ENCODE results near the gene NR4A1. TPM values are rescaled to one million over a fixed set of nuclear protein-coding genes. Genes with fewer than 3 reads are reported as not detected.

NR4A1 gene
- total and polyA plus RNA-seq, 7 donors: 17.5 to 92.8 (median 50.2) TPM

- ATAC-seq: peak in 1 of 4 donors; percentile 18
- Histone ChIP-seq H3K36me3 (ENCODE audit: insufficient read depth in 1 of 2, low read depth in 1 of 2) (no peaks in the 10 kb centered on the region), H3K27ac (peak overlapping the region; percentile 72), H3K4me3 (no peak overlapping the region), H3K9me3 (no peaks in the 10 kb centered on the region), H3K27me3 (ENCODE audit: insufficient read depth in 3 of 3, low read length in 2 of 3) (no peaks in the 10 kb centered on the region), H3K4me1 (peaks cover 48% of the 10 kb centered on the region)
- no peak for DNase-seq
- TF ChIP-seq, protein P1, sequence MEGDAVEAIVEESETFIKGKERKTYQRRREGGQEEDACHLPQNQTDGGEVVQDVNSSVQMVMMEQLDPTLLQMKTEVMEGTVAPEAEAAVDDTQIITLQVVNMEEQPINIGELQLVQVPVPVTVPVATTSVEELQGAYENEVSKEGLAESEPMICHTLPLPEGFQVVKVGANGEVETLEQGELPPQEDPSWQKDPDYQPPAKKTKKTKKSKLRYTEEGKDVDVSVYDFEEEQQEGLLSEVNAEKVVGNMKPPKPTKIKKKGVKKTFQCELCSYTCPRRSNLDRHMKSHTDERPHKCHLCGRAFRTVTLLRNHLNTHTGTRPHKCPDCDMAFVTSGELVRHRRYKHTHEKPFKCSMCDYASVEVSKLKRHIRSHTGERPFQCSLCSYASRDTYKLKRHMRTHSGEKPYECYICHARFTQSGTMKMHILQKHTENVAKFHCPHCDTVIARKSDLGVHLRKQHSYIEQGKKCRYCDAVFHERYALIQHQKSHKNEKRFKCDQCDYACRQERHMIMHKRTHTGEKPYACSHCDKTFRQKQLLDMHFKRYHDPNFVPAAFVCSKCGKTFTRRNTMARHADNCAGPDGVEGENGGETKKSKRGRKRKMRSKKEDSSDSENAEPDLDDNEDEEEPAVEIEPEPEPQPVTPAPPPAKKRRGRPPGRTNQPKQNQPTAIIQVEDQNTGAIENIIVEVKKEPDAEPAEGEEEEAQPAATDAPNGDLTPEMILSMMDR (IDR thresholded peaks at IDR 0.05): no peak
- 20 to 26% (median 23%) methylated on average over 9 of the region's 9 CpGs for WGBS, 3 donors
- intact Hi-C loops (cut with DNase I): no loop called here
These were observed 35.1 kb downstream of the NR4A1 start for GRCh38 chr12:52086366-52086765.

- Histone ChIP-seq H3K36me3 (ENCODE audit: insufficient read depth in 1 of 2, low read depth in 1 of 2) (no peaks in the 10 kb centered on the region), H3K27me3 (ENCODE audit: insufficient read depth in 3 of 3, low read length in 2 of 3) (no peaks in the 10 kb centered on the region), H3K4me3 (peak overlapping the region; percentile 39), H3K4me1 (peaks cover 40% of the 10 kb centered on the region), H3K27ac (peak overlapping the region; percentile 72), H3K9me3 (no peaks in the 10 kb centered on the region)
- ATAC-seq: peak; percentile 11 to 83 (median 71)
- peak in 1 of 2 donors; percentile 58 for DNase-seq
- TF ChIP-seq, protein P1 (IDR thresholded peaks at IDR 0.05): no peak
- 27 to 46% (median 28%) methylated on average over 22 of the region's 22 CpGs for WGBS, 3 donors
- intact Hi-C loops (cut with DNase I): no loop called here
These were observed 35.9 kb downstream of the NR4A1 start for GRCh38 chr12:52086944-52087835.

DNA sequence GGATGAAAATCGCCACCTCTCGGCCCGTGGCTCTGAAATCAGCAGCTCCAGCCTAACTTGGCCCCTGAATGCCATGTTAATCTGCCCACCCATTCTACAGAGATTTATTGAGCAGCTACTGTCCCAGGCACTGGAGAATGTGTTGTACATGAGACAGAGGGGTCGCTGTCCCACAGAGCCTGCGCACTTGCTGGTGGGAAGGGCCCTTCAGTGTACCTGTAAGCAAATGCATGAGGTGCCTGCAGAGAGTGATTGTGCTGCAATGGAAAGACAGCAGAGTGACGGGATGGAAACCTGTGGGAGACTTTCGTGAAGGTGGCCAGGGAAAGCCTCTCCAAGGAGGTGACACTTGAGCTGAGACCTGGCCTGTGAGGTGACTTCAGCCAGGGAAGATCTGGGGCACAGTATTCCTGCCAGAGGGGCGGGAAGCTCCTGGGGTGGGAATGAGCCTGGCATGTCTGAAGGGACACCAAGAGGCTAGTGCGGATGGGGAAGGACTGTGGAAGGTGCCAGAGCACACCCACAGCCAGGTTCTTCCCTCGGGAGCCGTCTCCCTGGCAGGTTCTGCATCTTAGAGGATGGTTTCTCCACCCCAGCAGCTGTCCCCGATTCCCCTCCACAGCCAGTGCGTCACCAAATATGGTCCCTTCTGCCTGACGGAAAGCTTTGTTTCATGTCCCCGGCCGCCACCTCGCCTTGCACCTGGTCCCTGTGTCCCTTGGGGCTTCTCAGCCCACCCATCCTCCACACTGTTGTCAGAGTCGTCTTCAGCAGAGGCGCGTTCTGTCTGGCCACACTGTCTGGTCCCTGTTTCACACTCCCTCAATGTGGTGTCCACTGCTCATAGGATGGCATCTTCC, 36.9 kb downstream of the NR4A1 start:
- TF ChIP-seq, protein P1 (IDR thresholded peaks at IDR 0.05): no peak
- H3K4me1 ChIP-seq: peaks cover 31% of the 10 kb centered on the region
- peak overlapping the region; percentile 72 for H3K27ac ChIP-seq
- no peaks in the 10 kb centered on the region for H3K27me3 ChIP-seq (ENCODE audit: insufficient read depth in 3 of 3, low read length in 2 of 3)
- WGBS, 3 donors: 34 to 67% (median 35%) methylated on average over 18 to 20 of the region's 20 CpGs
- no peaks in the 10 kb centered on the region for H3K36me3 ChIP-seq (ENCODE audit: insufficient read depth in 1 of 2, low read depth in 1 of 2)
- H3K4me3 ChIP-seq: peak overlapping the region; percentile 39
- DNase-seq (peak in 1 of 2 donors; percentile 60), ATAC-seq (peak in 3 of 4 donors; percentile 47 to 61 (median 53))
- intact Hi-C loops (cut with DNase I): no loop called here
- H3K9me3 ChIP-seq: no peaks in the 10 kb centered on the region

DNA sequence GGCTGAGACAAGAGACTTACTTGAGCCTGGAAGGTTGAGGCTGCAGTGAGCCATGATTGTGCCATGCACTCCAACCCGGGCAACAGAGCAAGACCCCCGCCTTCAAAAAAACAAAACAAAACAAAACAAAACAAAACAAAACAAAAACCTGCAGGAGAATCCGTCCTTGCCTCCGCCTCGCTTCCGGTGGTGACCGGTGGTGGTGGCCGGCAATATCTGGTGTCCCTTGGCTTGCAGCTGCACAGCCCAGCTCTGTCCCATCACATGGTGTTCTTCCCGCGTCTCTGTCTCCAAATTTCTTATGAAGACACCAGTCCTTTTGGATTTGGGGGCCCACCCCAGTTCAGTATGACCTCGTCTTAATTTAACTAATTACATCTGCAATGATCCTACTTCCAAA, 38.2 kb downstream of the NR4A1 start:
- Histone ChIP-seq H3K36me3 (ENCODE audit: insufficient read depth in 1 of 2, low read depth in 1 of 2) (no peaks in the 10 kb centered on the region), H3K9me3 (no peaks in the 10 kb centered on the region), H3K4me1 (peaks cover 30% of the 10 kb centered on the region), H3K27ac (no peak overlapping the region), H3K27me3 (ENCODE audit: insufficient read depth in 3 of 3, low read length in 2 of 3) (no peaks in the 10 kb centered on the region), H3K4me3 (no peak overlapping the region)
- TF ChIP-seq, protein P1 (IDR thresholded peaks at IDR 0.05): no peak
- intact Hi-C loops (cut with DNase I): no loop called here
- WGBS, 3 donors: 67 to 94% (median 84%) methylated on average over 11 of the region's 11 CpGs
- no peak for DNase-seq
- ATAC-seq: no peak

Measured in psoas muscle (tissue), 8 donors.